IPS-NIHi11 (cell line): ENCODE results near the gene GLRX2.

Experiments used
- DNase-seq: peaks from one replicate; pipeline ENCODE4 v3.0.0; 2012; ENCODE audit warnings: mixed read lengths, low spot score

The GLRX2 gene

DNA sequence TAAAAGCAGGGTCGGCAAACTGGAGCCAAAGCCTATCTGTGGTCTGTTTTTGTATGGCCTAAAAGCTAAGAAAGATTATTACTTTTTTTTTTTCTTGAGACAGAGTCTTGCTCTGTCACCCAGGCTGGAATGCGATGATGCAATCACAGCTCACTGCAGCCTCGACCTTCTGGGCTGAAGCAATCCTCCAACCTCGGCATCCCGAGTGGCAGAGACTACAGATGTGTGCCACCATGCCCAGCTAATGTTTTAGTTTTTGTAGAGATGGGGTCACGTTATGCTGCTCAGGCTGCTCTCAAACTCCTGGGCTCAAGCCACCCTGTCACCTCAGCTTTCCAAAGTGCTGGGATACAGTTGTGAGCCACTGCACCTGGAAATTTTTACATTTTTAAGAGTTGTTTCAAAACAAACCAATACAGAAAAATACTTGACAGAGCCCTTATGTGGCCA, 6.5 kb upstream of the GLRX2 start:
- DNase-seq = no peak

- DNase-seq = no peak
These were observed 5.7 kb upstream of the GLRX2 start for GRCh38 chr1:193110864-193111263.

DNA sequence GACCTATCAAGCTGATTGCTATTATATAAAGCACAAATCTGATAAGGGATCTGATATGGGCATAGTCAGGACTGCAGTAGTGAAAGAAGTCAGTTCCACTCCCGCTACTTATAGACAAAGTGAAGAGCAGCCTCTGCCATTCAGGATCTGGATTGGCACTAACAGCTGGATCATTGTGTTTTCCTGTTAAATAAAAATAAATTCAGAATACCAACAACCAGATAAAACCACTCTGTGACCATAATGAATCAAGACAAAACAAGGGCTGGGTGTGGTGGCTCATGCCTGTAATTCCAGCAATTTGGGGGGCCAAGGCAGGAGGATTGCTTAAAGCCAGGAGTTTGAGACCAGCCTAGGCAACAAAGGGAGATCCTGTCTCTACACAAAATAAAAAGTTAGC, 5.0 kb upstream of the GLRX2 start:
- no peak for DNase-seq

DNA sequence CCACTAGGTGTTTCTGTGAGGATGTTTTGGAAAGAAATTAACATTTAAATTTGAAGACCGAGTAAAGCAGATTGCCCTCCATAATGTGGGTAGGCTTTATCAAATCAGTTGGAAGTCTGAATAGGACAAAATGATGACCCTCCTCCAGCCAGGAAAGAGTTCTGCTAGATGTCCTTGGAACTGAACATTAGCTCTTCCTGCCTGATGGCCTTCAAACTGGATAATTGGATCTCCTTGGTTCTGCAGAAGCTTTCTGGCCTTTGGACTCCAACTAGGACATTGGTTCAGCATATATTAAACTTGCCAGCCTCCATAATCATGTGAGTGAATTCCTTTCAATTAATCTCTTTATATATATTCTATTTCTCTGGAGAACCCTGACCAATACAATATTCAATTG, 4.4 kb upstream of the GLRX2 start:
- no peak for DNase-seq

DNA sequence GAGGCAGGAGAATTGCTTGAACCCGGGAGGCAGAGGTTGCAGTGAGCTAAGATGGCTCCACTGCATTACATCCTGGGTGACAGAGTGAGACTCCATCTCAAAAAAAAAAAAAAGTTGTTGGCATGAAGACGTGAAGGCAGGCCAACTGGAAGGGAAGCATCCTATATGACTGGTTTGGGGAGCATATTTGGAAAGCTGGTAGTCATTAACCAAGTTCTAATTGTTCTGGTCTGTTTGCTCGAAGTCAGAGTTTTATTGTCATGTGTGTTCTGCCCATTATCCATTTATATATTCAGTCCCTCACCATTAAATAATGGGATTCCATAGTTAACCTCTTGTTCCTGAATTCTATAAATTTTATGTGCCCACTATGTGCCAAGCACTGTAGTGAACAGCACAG, 3.3 kb upstream of the GLRX2 start:
- no peak for DNase-seq

DNA sequence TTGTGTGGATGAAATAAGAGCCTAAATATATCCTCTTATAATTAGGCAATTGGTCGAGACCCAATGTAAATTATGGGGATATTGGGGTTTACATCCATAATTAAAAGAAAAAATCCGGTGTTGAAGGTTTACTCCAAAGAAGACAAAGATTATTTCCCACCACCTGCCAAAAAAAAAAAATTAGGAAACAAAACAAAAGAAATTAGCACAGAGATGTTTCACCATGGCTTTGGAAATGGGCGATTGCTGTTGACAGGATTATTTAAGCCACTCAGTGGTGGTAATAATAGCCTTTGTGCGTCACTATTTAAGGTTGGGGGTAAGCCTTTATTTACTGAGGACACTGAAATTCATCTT, 585 bp upstream of the GLRX2 start:
- no peak for DNase-seq

DNA sequence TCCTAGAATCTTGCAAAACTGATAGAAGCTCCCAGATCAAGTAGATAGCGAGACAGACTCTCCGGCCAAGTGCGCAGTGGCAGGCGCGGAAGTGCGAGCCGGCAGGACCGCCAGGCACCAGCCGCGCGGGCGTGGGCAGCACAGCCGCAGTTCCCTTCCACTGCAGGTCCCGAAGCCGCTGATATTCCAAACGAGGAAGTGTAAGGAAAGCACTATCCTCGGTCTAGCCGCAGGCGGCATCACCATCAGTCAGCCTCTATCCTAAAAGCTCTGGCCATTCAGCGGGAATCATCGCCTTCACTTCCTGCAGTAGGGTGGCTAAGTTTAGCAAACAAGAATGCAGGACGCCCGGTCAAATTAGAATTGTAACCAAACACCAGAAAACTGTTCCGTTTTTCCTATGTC, 710 bp downstream of the GLRX2 start:
- peak; percentile 58 for DNase-seq

DNA sequence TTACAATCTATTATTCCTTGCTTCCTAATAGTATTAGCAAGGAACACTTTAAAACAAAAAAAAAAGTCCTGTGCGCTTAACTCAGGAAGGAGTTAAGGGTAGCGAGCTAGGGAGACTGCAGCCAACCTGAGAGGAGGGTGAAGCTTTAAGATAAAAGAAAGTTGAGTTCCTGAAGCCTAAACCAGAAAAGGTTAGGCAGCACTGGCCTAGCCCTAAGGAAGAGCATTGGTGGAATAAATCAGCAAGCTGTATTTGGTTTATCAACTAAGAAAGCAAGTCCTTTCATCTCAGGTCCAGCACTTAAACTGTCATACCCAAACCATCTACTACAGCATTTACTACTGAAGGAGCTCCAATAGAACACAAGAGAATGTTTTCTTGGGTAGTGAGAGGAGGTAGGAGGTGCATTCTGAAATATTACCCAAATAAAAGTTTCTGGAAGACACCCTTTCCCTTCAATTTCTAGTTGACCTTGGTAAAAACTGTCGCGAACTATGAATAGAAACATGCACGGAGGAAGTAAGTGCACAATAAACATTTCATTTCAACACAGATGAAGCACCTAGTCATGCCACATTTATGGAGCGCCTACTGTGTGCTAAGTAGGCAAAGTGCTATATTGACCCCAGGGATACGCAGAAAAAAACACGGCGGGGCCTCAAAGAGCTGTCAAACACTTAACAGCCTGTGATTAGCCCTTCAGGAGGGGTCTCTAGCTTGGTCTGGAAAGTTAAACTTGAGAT, 1.3 kb downstream of the GLRX2 start:
- no peak for DNase-seq

DNA sequence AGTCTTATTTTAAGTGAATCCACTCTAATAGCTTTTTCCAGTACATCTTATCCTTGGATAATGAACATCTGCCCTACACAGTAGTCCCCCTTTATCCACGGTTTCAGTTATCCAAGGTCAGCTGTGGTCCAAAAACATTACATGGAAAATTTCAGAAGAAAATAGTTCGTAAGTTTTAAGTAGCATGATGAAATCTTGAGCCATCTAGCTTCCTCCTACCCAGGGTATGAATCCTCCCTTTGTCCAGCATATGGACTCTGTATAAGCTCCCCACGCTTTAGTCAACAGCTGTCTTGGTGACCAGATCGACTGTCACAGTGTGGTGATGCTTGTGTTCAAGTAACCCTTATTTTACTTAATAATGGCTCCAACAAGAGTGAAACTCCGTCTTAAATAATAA, 2.6 kb downstream of the GLRX2 start:
- DNase-seq = no peak

GRCh38 chr1:193094112-193094511, 11.1 kb downstream of the GLRX2 start:
- no peak for DNase-seq

GRCh38 chr1:193090865-193091264, 14.3 kb downstream of the GLRX2 start:
- DNase-seq = no peak

DNA sequence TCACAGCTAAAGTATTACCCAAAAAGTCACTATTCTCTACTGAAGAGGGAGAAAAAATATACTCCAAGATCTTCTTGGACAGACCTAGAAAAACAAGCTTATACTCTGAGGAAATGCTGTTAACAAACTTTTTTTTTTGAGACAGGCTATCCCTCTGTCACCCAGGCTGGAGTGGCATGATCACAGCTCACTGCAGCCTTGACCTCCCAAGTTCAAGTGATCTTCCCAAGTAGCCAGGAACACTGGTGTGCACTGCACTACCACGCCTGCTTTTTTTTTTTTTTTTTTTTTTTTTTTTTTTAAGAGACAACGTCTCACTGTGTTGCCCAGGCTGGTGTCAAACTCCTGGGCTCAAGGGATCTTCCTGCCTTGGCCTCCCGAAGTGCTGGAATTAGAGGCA, 17.3 kb downstream of the GLRX2 start:
- DNase-seq = no peak

- no peak for DNase-seq
These were observed 18.9 kb downstream of the GLRX2 start for GRCh38 chr1:193086342-193086741.

- no peak for DNase-seq
These were observed 20.0 kb downstream of the GLRX2 start for GRCh38 chr1:193085263-193085662.

- no peak for DNase-seq
These were observed 21.7 kb downstream of the GLRX2 start for GRCh38 chr1:193083365-193084088.

DNA sequence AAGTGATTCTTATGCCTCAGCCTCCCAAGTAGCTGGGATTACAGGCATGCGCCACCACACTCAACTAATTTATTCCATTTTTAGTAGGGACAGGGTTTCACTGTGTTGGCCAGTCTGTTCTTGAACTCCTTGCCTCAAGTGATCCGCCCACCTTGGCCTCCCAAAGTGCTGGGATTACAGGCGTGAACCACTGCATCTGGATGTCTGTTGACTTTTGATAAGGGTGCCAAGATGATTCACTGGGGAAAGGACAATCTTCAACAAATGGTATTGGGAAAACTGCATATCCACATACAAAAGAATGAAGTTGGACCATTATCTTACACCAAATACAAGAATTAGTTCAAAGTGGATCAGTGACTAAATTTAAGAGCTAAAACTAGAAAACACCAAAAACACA, 26.0 kb downstream of the GLRX2 start:
- DNase-seq = no peak

DNA sequence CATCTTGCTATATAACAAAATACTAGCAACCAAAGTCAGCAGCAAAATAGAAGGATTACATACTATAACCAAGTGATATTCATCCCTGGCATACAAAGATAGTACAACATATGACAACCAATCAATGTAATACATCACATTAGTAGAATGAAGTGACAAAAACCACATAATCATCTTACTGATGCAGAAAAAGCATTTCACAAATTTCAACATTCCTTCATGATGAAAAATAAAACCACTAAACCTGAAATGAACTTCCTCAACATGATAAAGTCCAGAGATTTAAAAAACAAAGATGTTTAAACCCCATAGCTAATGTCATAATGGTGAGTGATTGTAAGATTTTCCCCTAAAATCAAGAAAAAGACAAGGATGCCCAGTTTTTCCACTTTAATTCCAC, 27.2 kb downstream of the GLRX2 start:
- no peak for DNase-seq

DNA sequence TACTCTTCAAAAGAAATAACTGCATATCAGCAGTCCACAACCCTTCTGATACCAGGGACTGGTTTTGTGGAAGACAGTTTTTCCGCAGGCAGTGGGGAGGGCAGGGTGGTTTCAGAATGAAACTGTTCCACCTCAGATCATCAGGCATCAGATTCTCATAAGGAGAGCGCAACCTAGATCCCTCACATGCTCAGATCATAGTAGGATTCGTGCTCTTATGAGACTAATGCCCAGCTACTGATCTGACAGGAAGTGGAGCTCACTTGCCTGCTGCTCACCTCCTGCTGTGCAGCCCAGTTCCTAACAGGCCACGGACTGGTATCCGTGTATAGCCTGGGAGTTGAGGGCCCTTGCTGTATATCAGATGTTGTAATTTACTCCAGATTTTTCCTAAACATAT, 34.3 kb downstream of the GLRX2 start:
- no peak for DNase-seq

DNA sequence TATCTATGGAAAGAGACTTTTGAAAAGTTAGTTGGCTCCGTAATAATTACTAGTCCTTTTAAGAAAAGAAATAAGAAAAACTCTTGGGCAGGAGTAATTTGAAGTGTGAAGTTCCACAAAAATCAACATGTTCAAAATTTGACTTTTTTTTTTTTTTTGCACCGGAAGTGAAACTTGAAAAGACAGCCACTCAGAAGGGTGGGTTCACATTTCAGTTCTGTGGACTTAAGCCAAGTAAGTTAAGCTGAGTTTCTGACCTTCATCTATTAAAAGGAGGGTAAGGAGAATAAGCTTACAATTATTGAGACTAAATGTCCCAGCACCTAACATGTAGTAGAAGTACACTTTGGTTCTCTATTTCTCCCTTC, 34.8 kb downstream of the GLRX2 start:
- DNase-seq = no peak

DNA sequence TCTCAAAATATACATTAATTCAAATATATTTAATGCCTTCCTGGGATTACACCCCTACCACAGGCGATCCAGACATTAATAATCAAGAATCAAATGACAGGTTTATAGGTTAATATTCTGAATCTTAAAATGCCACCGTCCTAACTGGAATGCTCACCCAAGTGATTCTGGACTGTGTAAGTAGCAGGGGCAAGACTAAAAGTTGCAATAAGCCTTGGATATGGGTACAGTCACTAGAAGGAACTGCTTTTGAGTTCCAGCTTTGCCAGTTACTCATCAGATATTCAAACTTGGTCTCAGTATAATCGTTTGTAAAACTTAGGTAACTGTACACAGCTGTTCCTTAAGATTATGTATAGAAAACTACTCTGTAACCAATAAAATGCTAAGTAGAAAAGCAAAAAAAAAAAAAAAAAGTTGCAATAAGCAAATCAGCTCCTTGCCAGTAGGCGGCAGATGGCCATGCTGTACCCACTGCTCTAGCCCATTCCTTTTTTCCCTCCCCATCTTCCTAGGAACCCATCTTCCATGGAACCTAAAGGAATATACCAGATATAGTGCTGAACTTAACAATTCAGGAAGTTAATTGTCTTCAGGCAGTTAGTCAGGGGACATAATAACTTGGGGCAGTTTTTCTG, 35.3 kb downstream of the GLRX2 start:
- DNase-seq = peak; percentile 29

GRCh38 chr1:193068013-193068412, 37.2 kb downstream of the GLRX2 start:
- DNase-seq = no peak

GRCh38 chr1:193066606-193067005, 38.6 kb downstream of the GLRX2 start:
- DNase-seq = no peak

GRCh38 chr1:193065954-193066353, 39.3 kb downstream of the GLRX2 start:
- no peak for DNase-seq
